ENCODE data around the gene TYROBP.
"Not testable (repeated sequence)": the region's sequence is repeated elsewhere in the genome, so short reads cannot be mapped to it uniquely, and the experiment has no call there.

The TYROBP gene

DNA sequence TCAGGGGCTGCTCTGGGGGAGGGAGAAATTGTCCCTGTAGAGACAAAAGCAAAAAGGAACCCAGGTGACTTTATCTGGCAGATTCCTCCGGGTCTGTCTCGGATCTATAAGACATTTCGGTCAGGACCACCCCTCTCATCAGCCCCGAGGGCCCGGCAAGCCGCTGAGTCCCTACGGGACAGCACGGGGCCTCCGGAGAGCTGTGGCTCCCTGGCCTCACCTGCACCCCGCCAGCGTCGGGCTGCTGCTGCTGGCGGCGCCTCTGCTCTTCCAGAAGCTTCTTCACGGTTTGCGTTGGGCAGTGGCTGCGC is 9.6 kb downstream of the TYROBP start:
- DNase-seq (ENCODE audit: low read depth) = no peak
- H3K4me3 ChIP-seq (ENCODE audit: low read length) = peak overlapping the region; percentile 78
- no peak for TF ChIP-seq CTCF (IDR thresholded peaks at IDR 0.05; ENCODE audit: insufficient read depth, low read depth, low read length, missing control alignments)

DNA sequence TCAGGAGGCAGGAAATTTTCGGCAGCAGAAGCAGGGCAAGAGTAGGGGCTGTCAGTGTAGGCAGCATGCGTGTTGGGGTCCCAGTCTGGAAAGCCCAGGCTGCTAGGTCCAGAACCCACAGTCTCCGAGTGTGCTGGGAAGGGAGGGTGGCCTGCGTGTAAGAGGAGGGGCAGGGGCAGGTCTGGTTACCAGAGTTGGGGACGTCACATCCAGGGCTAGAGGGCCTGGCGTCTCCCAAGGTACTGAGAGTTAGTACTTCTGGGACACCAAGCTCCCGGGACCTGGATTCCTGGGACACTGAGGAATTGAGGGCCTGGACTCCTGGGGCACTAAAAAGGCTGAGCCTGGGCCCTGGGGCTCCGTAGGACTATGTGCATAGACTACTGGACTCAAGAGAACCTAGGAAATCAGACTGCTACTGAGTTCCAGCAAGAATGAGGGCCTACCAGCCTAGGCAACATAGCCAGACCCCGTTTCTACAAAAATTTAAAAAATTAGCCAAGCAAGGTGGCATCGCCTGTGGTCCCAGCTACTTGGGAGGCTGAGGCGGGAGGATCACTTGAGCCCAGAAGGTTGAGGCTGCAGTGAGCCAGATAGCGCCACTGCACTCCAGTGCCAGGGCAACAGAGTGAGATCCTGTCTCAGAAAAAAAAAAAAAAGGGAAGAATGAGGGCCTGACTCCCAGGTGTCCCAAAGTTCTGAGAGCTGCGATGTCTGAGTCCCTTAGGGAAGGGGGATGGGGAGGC is 10.2 kb downstream of the TYROBP start:
- H3K4me3 ChIP-seq (ENCODE audit: low read length) = peak overlapping the region; percentile 78
- no peak for DNase-seq (ENCODE audit: low read depth)
- TF ChIP-seq CTCF (IDR thresholded peaks at IDR 0.05; ENCODE audit: insufficient read depth, low read depth, low read length, missing control alignments) = no peak

DNA sequence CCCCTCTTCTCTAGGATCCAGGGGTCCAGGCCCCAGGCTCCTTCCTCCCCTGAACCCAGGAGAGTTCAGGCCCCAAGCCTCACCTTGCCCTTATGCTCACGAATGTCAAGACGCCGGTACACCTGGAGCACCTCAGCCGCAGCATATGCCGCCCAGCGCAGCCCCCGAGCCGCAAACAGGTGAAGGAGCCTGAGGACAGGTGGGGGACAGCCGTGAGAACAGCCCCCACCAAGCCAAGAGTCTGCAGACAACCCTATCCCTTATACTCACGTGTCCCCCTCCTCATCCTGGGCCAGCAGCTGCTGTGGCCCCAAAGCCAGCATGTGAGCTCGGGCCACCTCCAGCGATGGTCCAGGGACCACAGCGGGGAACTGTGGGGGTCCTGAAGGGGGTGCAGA is 11.5 kb downstream of the TYROBP start:
- TF ChIP-seq CTCF (IDR thresholded peaks at IDR 0.05; ENCODE audit: insufficient read depth, low read depth, low read length, missing control alignments) = no peak
- H3K4me3 ChIP-seq (ENCODE audit: low read length) = no peak overlapping the region
- DNase-seq (ENCODE audit: low read depth) = no peak

GRCh38 chr19:35895911-35896642 is 12.0 kb downstream of the TYROBP start:
- DNase-seq (ENCODE audit: low read depth) = no peak
- no peak overlapping the region for H3K4me3 ChIP-seq (ENCODE audit: low read length)
- TF ChIP-seq CTCF (IDR thresholded peaks at IDR 0.05; ENCODE audit: insufficient read depth, low read depth, low read length, missing control alignments) = no peak

GRCh38 chr19:35894342-35894741 is 13.8 kb downstream of the TYROBP start:
- H3K4me3 ChIP-seq (ENCODE audit: low read length) = no peak overlapping the region
- no peak for DNase-seq (ENCODE audit: low read depth)
- no peak for TF ChIP-seq CTCF (IDR thresholded peaks at IDR 0.05; ENCODE audit: insufficient read depth, low read depth, low read length, missing control alignments)

DNA sequence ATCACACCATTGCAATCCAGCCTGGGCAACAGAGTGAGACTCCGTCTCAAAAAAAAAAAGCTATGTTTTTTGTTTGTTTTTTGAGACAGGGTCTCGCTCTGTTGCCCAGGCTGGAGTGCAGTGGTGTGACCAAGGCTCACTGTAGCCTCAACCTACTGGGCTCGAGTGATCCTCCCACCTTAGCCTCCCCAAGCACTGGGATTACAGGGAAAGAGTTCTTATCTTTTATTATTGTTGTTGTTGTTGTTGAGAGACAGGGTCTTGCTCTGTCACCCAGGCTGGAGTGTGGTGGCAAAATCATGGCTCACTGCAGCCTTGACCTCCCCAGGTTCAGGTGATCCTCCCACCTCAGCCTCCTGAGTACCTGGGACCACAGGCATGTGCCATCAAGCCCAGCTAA is 16.3 kb downstream of the TYROBP start:
- not testable (repeated sequence) for DNase-seq (ENCODE audit: low read depth); H3K4me3 ChIP-seq (ENCODE audit: low read length)

DNA sequence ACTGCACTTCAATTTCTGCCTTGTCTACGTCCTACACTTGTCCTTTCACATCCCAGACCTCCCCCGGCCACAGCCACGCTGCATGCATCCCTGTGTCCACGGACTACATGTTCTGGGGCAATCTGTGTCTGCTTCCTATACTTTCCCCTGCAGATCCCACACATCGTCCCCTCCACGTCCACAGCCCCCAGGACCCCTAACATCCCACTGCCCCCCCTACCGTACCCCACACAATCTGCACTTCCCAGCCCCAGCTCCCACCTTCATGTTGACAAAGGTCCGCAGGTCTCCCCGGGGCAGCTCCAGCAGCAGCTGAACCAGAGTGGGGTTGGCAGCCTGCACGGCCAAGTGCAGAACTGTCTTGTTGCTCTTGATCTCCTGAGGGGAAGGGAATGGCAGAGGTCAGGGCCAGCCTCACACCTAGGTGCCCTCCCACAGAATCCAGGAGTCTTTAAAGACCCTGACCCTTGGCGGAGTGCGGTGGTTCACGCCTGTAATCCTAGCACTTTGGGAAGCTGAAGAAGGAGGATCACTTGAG is 17.9 kb downstream of the TYROBP start:
- no peak overlapping the region for H3K4me3 ChIP-seq (ENCODE audit: low read length)
- TF ChIP-seq CTCF (IDR thresholded peaks at IDR 0.05; ENCODE audit: insufficient read depth, low read depth, low read length, missing control alignments) = no peak
- DNase-seq (ENCODE audit: low read depth) = no peak
